Activated T-cell treated with anti-CD3 and anti-CD28 coated beads, Interleukin-2, amount 50 U/mL, for 48 hours (primary cell): ENCODE measurements around the gene MYO1D.

ENCODE experiments used
- DNase-seq, 2 experiments: peaks; one replicate each; pipeline ENCODE4 v3.0.0-alpha.2; 2020

The MYO1D gene

DNA sequence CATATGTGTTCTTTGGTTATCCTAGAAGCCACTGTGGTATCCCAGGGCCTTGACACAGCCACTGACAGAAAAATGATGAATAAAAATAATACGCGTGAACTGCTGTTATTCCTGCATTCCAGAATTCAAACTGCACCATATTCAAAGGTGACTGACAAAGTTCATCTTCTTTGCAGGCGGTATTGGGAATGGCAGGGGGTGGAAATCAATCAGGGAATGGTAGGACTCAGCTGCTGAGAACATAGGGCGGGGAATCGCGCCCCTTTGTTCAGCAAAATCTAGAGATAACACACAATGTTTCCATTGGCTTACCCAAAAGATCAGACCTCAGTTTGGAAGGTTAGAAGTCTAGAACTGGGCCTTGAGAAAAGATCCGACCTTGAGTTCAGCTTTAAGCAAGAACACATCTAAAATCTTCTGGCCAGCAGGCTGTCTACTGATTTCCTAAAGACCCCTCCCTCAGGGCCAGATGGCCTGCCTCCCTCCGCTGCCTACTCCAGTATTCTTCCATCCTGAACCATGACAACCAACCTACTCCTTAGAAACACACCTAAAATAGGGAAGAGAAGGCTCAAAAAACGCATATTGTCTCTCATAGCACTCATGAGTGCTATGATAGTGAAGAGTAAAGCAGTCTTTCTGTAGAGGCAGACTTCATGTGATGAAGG is 356.1 kb downstream of the MYO1D start:
- DNase-seq, result no peak

DNA sequence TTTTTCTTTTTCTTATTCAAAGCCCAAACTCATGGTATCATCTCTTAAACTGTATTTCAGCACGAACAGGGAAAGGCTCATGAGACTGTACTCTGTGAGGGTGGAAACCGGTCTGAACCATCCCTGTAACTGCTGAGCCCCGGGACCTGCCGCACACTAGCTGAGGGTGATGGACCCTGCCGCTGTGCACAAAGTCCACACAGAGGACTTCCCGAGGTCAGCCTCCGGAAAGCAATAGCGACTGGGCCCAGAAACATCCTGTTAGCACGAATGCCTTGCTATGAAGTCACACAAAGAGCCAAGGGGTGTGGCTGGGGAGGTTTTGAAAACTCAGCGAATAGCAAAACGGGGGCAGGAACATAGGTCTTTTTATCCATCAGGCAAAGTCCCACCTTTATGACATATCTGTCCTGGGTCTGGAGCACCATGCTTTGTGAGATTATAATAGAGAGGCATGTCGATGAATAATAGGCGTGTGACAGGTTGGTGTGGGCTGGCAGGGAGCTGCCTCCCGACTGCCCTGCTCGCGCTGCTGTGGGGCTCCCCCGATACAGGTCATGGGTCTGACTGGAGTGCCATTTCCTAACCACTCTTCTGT is 356.7 kb downstream of the MYO1D start:
- peak; percentile 62 to 71 for DNase-seq

GRCh38 chr17:32519228-32520103 is 357.5 kb downstream of the MYO1D start:
- DNase-seq, result peak; percentile 55 to 65

GRCh38 chr17:32518646-32519227 is 358.2 kb downstream of the MYO1D start:
- no peak for DNase-seq

DNA sequence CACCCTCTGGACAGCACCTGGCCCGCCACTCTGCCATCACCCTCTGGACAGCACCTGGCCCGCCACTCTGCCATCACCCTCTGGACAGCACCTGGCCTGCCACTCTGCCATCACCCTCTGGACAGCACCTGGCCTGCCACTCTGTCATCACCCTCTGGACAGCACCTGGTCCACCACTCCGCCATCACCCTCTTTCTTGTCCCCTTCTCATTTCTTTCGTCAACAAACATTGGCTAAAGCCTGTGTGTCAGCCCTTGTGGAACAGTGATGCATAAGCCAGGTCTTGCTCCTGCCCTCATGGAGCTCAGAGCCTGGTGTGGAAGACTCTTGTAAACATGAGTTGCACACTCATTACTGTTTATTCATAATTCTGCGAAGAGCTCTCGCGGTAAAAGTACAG is 358.9 kb downstream of the MYO1D start:
- DNase-seq, result no peak

DNA sequence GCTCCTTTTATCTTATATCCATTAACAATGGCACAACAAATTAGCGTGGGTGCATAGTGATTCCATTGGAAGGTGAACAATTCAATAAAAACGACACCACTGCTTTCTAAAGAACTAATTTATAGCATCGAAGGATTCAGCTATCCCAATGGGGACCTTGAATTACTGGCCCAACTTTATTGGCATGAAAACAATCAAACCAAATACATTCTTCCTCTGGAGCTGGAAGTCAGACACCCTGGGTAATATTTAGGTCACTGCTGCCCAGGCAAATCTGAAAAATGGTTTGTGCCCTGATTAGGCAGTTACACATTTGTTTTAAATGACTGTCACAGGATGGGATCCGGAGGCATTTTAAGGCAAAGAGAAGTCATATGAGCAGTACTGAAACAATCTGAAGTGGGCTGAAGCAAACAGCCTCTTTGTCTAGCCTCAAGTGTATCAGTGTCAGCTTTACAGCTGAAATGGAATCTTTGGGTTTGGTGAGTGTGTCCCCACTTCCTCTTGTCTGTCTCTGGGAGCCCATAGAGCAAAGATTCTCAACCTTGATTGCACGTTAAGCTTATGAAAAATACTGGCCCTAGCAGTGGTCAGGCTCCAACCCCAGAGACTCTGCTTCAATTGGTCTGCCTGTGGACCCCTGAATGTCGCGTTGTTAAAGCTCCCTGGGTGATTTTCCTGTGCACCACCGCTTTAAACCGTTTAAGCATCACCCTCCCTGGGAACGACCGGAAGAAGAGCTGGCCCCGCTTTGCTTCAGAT is 359.8 kb downstream of the MYO1D start:
- no peak for DNase-seq

- DNase-seq, result no peak
These were observed 360.5 kb downstream of the MYO1D start for GRCh38 chr17:32516450-32516849.

DNA sequence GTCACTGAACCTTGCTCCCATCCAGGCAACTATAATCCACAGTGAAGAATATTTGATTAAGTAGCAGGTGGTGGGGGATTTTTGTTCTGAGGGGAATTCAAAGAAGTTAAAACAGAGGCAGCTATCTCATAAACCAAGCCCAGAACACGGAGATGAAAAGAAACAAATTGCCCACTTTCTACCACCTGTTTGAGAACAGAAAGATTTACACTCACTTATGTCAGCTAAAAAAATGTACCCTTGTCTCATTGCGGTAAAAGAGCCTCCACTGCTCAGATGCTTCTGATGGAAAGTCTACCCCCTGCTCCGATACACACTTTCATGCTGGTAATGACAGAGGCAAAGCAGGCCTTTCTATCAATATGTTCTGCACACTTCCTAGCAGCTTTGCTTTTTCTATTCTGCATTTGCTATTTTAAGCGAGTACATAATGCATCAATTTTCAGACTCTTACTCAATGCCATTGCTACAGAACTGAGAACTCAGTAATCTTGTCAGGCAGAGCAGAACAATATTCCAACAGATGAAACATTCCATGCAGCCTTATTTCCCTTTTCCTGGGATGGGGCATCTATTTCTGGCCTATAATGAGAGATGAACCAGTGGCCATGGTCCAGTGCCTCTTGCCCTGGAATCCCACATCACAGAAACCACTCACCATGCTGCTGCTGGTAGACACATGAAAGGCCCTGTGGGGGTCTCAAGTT is 361.1 kb downstream of the MYO1D start:
- no peak for DNase-seq

DNA sequence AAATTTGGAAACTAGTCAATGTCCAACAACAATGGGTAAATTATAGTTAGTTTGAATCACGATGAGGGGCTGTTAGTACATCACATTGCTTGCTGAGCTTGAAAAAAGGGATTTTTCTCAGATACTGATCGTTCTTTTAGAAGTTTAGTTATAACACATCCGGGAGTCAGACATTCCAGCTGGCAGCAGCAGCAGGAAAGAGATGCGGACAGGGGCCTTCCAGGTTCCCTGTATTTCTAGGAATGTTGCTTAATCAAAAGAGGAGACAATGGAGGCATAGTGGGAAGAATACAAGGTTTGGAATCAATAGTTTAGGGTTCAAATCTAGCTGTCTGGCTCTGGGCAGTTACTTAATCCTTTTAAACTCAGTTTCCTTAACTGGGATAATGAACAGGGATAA is 362.3 kb downstream of the MYO1D start:
- DNase-seq, result no peak

GRCh38 chr17:32513579-32513978 is 363.3 kb downstream of the MYO1D start:
- DNase-seq, result no peak

- no peak for DNase-seq
These were observed 364.6 kb downstream of the MYO1D start for GRCh38 chr17:32512328-32512727.

- no peak for DNase-seq
These were observed 366.5 kb downstream of the MYO1D start for GRCh38 chr17:32510466-32510865.

- DNase-seq, result no peak
These were observed 368.0 kb downstream of the MYO1D start for GRCh38 chr17:32508926-32509325.

DNA sequence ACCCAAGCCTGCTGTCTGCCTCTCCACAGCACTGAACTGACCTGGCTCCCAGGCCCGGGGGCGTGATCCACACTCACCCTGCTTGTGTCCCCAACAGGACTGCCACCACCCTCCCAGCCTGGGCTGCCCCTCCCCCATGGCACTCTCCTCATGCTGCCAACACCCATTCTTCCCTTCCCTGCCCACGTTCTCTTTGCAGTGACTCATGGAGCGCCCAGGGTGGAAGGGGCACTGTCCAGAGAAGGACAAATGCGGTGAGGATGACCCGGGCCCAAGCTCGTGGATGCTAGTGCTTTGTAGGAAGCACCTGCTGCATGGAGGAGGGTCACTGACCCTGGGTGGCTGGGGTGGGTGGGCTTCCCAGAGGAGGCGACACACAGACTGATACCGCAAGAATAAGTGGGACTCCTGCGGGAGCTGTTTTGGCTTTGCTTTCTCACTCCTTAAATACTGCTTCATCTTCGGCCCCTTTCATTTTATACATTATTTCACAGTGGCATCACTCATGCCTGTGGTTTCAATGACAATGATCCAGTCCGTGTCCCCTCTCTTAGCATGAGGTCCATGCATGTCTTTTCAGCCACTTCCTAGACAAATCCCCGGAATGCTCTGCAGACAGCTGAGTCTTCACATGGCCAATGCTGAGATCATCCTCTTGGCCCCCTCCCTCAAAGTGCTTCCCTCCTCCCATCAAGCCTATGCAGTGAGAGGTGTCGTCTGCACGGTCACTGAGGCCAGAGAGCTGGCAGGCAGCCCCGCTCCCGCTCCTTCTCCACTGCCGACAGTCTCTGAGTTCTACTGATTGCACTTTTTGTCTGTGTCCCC is 372.5 kb downstream of the MYO1D start:
- DNase-seq, result no peak

DNA sequence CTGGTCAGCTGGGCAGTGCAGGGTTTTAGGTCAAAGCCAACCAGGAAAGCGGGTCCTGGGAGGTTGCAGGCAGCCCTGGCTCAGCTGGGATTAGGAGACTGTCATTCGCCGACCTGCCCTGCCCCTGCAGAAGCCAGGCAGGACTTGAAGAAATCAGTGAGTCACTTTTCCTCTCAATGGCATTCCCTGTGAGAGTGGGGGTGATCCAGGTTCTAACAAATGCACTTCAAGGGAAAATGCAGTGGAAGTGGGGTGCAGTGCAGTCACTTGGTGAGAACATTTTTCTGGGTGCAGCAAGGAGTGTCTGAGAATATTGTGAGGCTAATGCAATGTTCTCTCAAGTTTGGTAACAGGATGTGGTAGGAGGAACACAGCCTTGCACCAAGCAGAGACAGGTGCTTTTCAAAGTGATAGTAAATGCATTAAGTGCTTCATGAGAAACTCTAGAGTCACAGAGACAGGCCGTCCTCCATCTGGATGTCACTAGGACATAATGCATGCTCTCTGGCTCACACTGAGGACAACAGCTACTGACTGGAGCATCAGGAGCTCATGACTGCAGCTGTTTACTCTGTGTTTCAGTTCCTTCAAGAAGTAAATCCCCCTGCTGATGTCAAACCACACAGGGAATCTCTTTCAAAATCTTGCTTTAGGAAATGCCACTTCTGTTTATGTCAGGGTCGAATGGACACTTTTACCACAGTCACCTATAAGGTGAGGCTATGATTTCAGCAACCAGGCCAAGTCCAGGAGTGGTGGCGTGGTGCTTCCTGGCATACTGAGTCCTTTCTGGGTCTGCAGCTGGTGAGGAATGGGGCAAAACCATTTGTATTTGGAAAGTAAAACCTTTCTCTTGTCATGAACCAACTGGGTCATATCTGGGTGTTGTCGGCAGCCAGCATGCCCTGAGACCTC is 373.4 kb downstream of the MYO1D start:
- no peak for DNase-seq

DNA sequence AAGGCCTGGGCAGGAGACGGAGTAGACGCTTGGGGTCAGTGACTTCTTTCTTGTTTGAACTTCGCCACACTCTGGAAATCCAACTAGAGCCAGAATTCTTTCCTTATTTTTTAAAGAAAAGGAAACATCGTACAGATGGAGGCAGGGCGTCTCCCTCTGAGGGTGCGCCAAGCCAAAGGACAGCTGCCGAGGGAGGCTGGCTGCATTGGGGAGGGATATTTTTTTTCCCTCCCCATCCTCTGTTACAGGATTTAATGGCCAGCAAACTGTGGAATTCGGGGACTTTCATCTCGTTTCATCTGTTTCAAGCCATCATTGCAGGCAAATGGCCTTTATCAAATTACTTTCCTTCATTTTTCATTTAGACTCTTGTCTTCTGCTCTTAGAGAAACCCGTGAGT is 374.2 kb downstream of the MYO1D start:
- DNase-seq, result no peak

- no peak for DNase-seq
These were observed 374.9 kb downstream of the MYO1D start for GRCh38 chr17:32502013-32502412.

DNA sequence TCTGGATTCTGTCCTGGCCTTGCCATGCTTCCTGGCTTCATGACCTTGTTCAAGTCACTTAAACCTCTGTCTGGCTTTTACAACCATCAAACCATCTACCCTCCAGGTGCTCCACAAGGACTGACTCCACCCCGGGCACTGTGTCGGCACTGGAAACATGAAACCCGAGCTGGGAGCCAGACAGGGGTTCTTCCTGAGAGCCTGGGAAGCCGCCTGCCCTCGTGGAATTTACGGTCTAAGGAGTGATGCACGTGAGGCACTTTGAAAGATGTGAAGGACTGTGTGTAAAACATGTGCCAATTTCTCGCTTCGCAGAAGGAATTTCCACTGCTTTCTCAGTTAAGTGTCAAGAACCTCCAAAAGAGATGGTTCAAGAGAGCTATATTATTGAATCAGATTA is 378.5 kb downstream of the MYO1D start:
- DNase-seq, result no peak

- DNase-seq, result no peak
These were observed 379.3 kb downstream of the MYO1D start for GRCh38 chr17:32497431-32498205.
